Heart right ventricle (tissue), 16 donors: ENCODE results near the gene GIMAP6. TPM values are rescaled to one million over a fixed set of nuclear protein-coding genes. Genes with fewer than 3 reads are reported as not detected.

Experiments used
- ATAC-seq, 8 donors: fragments of 200-7000 bp; cut with Tn5 transposase; one replicate each; pipeline ENCODE4 v1.9.1; 2020; ENCODE audit warnings: mild to moderate bottlenecking in 8 of 8, moderate library complexity in 8 of 8, moderate number of reproducible peaks in 1 of 8
- DNase-seq, 2 donors: peaks; one replicate each; pipeline ENCODE4 v3.0.0-alpha.2; 2020
- H3K27ac ChIP-seq, 10 donors: fragments of 200-600 bp; sonication (generic) in 2 of 10; one replicate each; pipeline versions ENCODE4 v1.5.0 to v1.8.0; 2020 to 2022; ENCODE audit warnings: mild to moderate bottlenecking in 3 of 10
- H3K27me3 ChIP-seq, 7 donors: fragments of 200-600 bp; one replicate each; pipeline ENCODE4 v1.8.0; 2021 to 2022; ENCODE audit warnings: mild to moderate bottlenecking in 2 of 7
- H3K36me3 ChIP-seq, 9 donors: fragments of 200-600 bp; sonication (generic) in 1 of 9; one replicate each; pipeline versions ENCODE4 v1.5.0 to v1.8.0; 2020 to 2022; ENCODE audit warnings: mild to moderate bottlenecking in 2 of 9
- H3K4me1 ChIP-seq, 9 donors: fragments of 200-600 bp; sonication (generic) in 1 of 9; one replicate each; pipeline versions ENCODE4 v1.5.0 to v1.8.0; 2020 to 2022; ENCODE audit warnings: mild to moderate bottlenecking in 4 of 9
- H3K4me3 ChIP-seq, 10 donors: fragments of 200-600 bp; sonication (generic) in 2 of 10; one replicate each; pipeline versions ENCODE4 v1.5.0 to v1.8.0; 2020 to 2022; ENCODE audit warnings: mild to moderate bottlenecking in 7 of 10, moderate library complexity in 2 of 10
- H3K9me3 ChIP-seq, 11 donors: fragments of 200-600 bp in 10 of 11; sonication (generic) in 2 of 11; one replicate each; pipeline versions ENCODE4 v1.5.0 to v1.8.0; 2013 to 2022; ENCODE audit warnings: mild to moderate bottlenecking in 2 of 11, control low read depth in 1 of 11, moderate library complexity in 1 of 11
- CTCF ChIP-seq, 9 donors: fragments of 200-600 bp; sonication (generic) in 2 of 9; IDR thresholded peaks; one replicate each; pipeline versions ENCODE4 v1.5.0 to v1.8.0; 2021 to 2022; ENCODE audit warnings: antibody characterized with exemption in 9 of 9, mild to moderate bottlenecking in 5 of 9, moderate library complexity in 1 of 9
- WGBS, 2 donors: extraction: QIAGEN DNeasy Blood & Tissue Kit; methylation state at CpG; one replicate each; pipeline ENCODE4 v1.1.7; 2013; ENCODE audit warnings: inconsistent platforms in 1 of 2; 5-methylcytosine and 5-hydroxymethylcytosine counted together
- intact Hi-C, 10 donors: fragments of 100-400 bp; cut with DNase I; formaldehyde crosslinking; loops; one replicate each; pipeline versions ENCODE4 v1.11.1 to v1.14.2; 2022
- polyA plus RNA-seq, 2 donors: library from polyadenylated mRNA; stranded (reverse); fragments of 200-250 nt; gene quantifications; one replicate each; pipeline ENCODE4 v1.2.3, GENCODE V29; 2013
- total RNA-seq, 10 donors: library from RNA; stranded (reverse); fragmentation: NEBNext Ultra II Directional in 3 of 10; extraction: Animal tissue kit (Norgen Biotek cat#: 25700) in 3 of 10; gene quantifications; one replicate each; pipeline versions ENCODE4 v1.2.1 to v1.2.4, GENCODE V29; 2021 to 2023
- donor health status: Arrhythmogenic right ventricular cardiomyopathy.
- donor health status: ischemic (EF 13 %, LVEDD 7.1; RV severe dilation, severe dysfunction).
- donor health status: healthy with polysubstance abuse.
- donor health status: DM: no; HTN: yes; CAD: no.
- donor health status: DM: no; HTN: no; CAD: no.
- donor health status: ischemic (EF 25% LVEDD 6.9; RV normal size, moderate dysfunction).
- donor health status: ischemic (EF 25% LVEDD 5.7; RV mildly dilated, moderate dysfunction).
- donor health status: healthy.
- donor health status: DM: yes; HTN: yes; CAD: no.
- donor health status: Ischemic cardiomyopathy.
- donor health status: ischemic (EF 35%, LVEDD 5.7; RV mildly dilated, moderate dysfunction).
- donor health status: nonischemic (EF 11% LVEDD 7.7; RV severe dilation, severe dysfunction).
- donor health status: DM: yes; HTN: yes; CAD: no.
- donor health status: PGD.
- donor health status: ischemic (EF 29% LVEDD 5.4; RV normal size, mild dysfunction).
- donor health status: nonischemic (EF 23%, LVEDD 6.1; RV moderate dilation, normal function).

The GIMAP6 gene
- total and polyA plus RNA-seq, 12 donors = 13.7 to 42.9 (median 24.5) TPM

DNA sequence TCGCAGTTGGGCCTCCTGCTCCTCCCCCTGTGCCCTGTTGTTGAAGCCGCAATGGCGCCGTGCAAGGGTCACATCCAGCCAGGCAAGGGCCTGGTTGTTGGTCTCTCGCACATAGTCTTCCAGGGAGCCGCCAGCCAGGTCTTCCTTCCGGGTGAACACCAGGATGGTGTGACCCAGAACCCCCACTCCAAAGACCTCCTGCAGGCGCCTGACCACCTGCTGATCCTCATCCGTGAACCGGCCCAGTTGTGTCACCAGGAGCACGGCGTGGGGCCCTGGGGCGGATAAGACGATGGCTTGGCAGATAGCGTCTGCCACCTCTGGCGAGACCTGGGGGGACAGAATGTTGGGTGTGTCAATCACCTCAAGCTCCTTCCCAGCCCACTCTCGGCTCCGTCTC lies 4.2 kb downstream of the GIMAP6 start:
- WGBS, 2 donors = 93% methylated on average over 18 of the region's 18 CpGs
- Histone ChIP-seq H3K9me3 (no peaks in the 10 kb centered on the region), H3K4me3 (no peak overlapping the region), H3K27me3 (no peaks in the 10 kb centered on the region), H3K4me1 (peaks cover 15 to 68% (median 34%) of the 10 kb centered on the region in 9 donors), H3K36me3 (peaks cover 0 to 59% (median 0%) of the 10 kb centered on the region in 9 donors), H3K27ac (peak overlapping the region in 9 of 10 donors; percentile 58 to 98 (median 92))
- TF ChIP-seq CTCF (IDR thresholded peaks at IDR 0.05) = no peak
- no peak for ATAC-seq
- DNase-seq = no peak
- intact Hi-C loops = loop anchor here in 4 of 10 donors (2.0 to 10.0 kb wide), 4 partner anchors 41 to 177 kb away; partner anchors contain the start of gene GIMAP8 (in 1 of the 4)

- intact Hi-C loops = loop anchor here in 4 of 10 donors (5.0 to 10.0 kb wide), 3 partner anchors 39 to 126 kb away; no protein-coding TSS in a partner anchor
- no peaks in the 10 kb centered on the region for H3K27me3 ChIP-seq
- peaks cover 0 to 59% (median 0%) of the 10 kb centered on the region in 9 donors for H3K36me3 ChIP-seq
- WGBS, 2 donors = 87% methylated on average over 4 of the region's 4 CpGs
- H3K27ac ChIP-seq = peak overlapping the region in 9 of 10 donors; percentile 14 to 98 (median 92)
- no peak for ATAC-seq
- DNase-seq = no peak
- TF ChIP-seq CTCF (IDR thresholded peaks at IDR 0.05) = no peak
- no peaks in the 10 kb centered on the region for H3K9me3 ChIP-seq
- peaks cover 15 to 62% (median 34%) of the 10 kb centered on the region in 9 donors for H3K4me1 ChIP-seq
- no peak overlapping the region for H3K4me3 ChIP-seq
Observed at GRCh38 chr7:150626696-150627095, 5.5 kb downstream of the GIMAP6 start.

DNA sequence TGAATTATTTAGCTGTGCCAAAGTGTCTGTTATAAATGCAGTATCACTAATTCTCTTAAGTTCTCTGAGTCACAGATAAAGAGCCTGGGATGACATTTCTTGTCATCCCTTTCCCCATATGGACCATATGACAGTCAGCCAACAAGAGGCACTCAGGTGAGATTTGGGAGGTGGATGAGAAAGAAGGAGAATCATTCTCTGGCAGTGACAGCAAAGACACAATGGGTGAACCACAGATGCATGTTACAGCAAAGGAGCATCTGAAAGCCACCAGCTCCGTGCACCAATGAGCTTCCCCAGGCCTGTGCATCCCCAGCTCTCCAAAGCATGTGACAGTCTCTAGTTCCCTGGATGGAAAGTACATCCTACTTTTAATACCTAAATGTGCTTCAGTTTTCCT lies 10.8 kb downstream of the GIMAP6 start:
- peak overlapping the region in 6 of 10 donors; percentile 1 to 71 (median 24) for H3K27ac ChIP-seq
- H3K27me3 ChIP-seq = no peaks in the 10 kb centered on the region
- DNase-seq = no peak
- WGBS, 2 donors = 69 to 81% methylated on average over 1 of the region's 1 CpG
- intact Hi-C loops = loop anchor here in 1 of 10 donors (10.0 kb wide), 1 partner anchor 123 kb away; no protein-coding TSS in a partner anchor
- peaks cover 0 to 19% (median 0%) of the 10 kb centered on the region in 9 donors for H3K36me3 ChIP-seq
- H3K4me3 ChIP-seq = no peak overlapping the region
- ATAC-seq = no peak
- H3K9me3 ChIP-seq = peaks cover 0 to 6% (median 0%) of the 10 kb centered on the region in 11 donors
- TF ChIP-seq CTCF (IDR thresholded peaks at IDR 0.05) = no peak
- H3K4me1 ChIP-seq = peaks cover 0 to 26% (median 0%) of the 10 kb centered on the region in 9 donors

- Histone ChIP-seq H3K9me3 (peaks cover 0 to 6% (median 0%) of the 10 kb centered on the region in 11 donors), H3K4me1 (peaks cover 0 to 20% (median 0%) of the 10 kb centered on the region in 9 donors), H3K36me3 (peaks cover 0 to 14% (median 0%) of the 10 kb centered on the region in 9 donors), H3K27me3 (no peaks in the 10 kb centered on the region), H3K4me3 (no peak overlapping the region), H3K27ac (peak overlapping the region in 6 of 10 donors; percentile 1 to 71 (median 27))
- no peak for DNase-seq
- intact Hi-C loops = loop anchor here in 1 of 10 donors (10.0 kb wide), 1 partner anchor 124 kb away; no protein-coding TSS in a partner anchor
- no peak for ATAC-seq
- TF ChIP-seq CTCF (IDR thresholded peaks at IDR 0.05) = no peak
- WGBS, 2 donors = 71 to 76% methylated on average over 3 of the region's 3 CpGs
Observed at GRCh38 chr7:150620617-150621371, 11.4 kb downstream of the GIMAP6 start.
